ENCODE results near the gene OSCP1. TPM values are rescaled to one million over a fixed set of nuclear protein-coding genes. Genes with fewer than 3 reads are reported as not detected.

OSCP1 gene
- total and polyA plus RNA-seq, 2 donors (not counting 1 experiment from before 2014, with no cell fraction given), result 0.16 to 0.94 TPM

DNA sequence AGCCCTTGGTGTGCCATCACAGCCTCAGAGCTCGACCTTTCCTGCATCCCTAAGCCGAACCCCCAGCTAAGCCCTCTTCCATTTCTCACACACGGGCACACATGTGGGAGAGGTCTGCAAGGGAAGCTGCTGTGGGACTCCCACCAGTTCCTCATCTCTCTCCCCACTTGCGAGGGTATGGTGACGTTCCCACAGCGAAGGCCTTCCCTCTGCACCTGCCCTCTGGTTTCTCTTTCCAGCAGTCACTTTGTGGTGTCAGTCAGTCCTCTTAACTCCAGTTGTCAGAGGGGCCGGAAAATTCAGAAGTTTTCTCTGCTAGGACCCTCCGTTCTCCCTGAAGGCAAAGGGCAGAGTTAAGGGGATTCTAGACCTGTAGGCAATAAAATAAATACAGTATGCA, 59.0 kb downstream of the OSCP1 start:
- peaks cover 0 to 4% (median 0%) of the 10 kb centered on the region in 3 donors for H3K9me3 ChIP-seq (ENCODE audit: control extremely low read depth in 1 of 3, control insufficient read depth in 2 of 3, insufficient read depth in 1 of 3, low read length in 2 of 3)
- peak overlapping the region; percentile 88 to 92 for H3K27ac ChIP-seq (ENCODE audit: low read length in 2 of 2)
- no peak for ATAC-seq (ENCODE audit: low read depth)
- peak overlapping the region; percentile 86 for H3K27ac Mint-ChIP-seq
- peaks cover 72 to 80% of the 10 kb centered on the region in 2 donors for H3K4me1 ChIP-seq (ENCODE audit: control insufficient read depth in 2 of 2, insufficient read depth in 2 of 2, low read length in 2 of 2)
- H3K4me3 ChIP-seq (ENCODE audit: control extremely low read depth in 1 of 5, extremely low read depth in 1 of 5, insufficient read depth in 1 of 5, low read depth in 2 of 5, low read length in 4 of 5), result peak overlapping the region in 1 of 5 experiments; percentile 46
- H2AFZ ChIP-seq (ENCODE audit: insufficient read depth, low read depth, low read length, poor library complexity, severe bottlenecking), result peak overlapping the region; percentile 20
- WGBS (ENCODE audit: insufficient coverage), result 34% methylated on average over 3 of the region's 8 CpGs
- H3K36me3 ChIP-seq (replicated peaks in 1 of 2; ENCODE audit: control extremely low read depth in 1 of 2, control insufficient read depth in 1 of 2, extremely low read depth in 1 of 2, insufficient read depth in 2 of 2, low read length in 1 of 2), result peaks cover 0 to 34% of the 10 kb centered on the region in 2 experiments
- peak overlapping the region; percentile 65 for H3K4me3 Mint-ChIP-seq
- no peaks in the 10 kb centered on the region for H3K9me3 Mint-ChIP-seq (ENCODE audit: insufficient read depth)
- H3K79me2 ChIP-seq (ENCODE audit: control insufficient read depth, insufficient read depth, low read length), result peaks cover 78% of the 10 kb centered on the region
- H3K27me3 Mint-ChIP-seq, result no peaks in the 10 kb centered on the region
- POLR2A ChIA-PET, result interaction anchor here (0.8 to 1.0 kb wide), 2 partner anchors 22 to 1086 kb away, joined by 3 to 4 read pairs; no protein-coding TSS in a partner anchor
- H3K4me2 ChIP-seq (replicated peaks; ENCODE audit: low read depth, low read length, poor library complexity, severe bottlenecking), result peak overlapping the region; percentile 72
- peaks cover 82% of the 10 kb centered on the region for H3K4me1 Mint-ChIP-seq
- CTCF ChIA-PET, result interaction anchor here (1.4 to 1.9 kb wide), 3 partner anchors 23 to 49 kb away, joined by 5 to 11 read pairs (median 5); no protein-coding TSS in a partner anchor
- H3K9ac ChIP-seq (ENCODE audit: low read length), result peak overlapping the region; percentile 30
- no peaks in the 10 kb centered on the region for H4K20me1 ChIP-seq (ENCODE audit: control insufficient read depth, insufficient read depth, low read length, poor library complexity, severe bottlenecking)
- H3K27me3 ChIP-seq (replicated peaks in 1 of 4; ENCODE audit: control extremely low read depth in 1 of 4, control insufficient read depth in 3 of 4, insufficient read depth in 4 of 4, low read length in 3 of 4), result no peaks in the 10 kb centered on the region
- no peak for TF ChIP-seq EZH2 (IDR thresholded peaks at IDR 0.05; ENCODE audit: borderline replicate concordance, insufficient read depth, low read depth, low read length, poor library complexity, severe bottlenecking)
- TF ChIP-seq, protein P1, sequence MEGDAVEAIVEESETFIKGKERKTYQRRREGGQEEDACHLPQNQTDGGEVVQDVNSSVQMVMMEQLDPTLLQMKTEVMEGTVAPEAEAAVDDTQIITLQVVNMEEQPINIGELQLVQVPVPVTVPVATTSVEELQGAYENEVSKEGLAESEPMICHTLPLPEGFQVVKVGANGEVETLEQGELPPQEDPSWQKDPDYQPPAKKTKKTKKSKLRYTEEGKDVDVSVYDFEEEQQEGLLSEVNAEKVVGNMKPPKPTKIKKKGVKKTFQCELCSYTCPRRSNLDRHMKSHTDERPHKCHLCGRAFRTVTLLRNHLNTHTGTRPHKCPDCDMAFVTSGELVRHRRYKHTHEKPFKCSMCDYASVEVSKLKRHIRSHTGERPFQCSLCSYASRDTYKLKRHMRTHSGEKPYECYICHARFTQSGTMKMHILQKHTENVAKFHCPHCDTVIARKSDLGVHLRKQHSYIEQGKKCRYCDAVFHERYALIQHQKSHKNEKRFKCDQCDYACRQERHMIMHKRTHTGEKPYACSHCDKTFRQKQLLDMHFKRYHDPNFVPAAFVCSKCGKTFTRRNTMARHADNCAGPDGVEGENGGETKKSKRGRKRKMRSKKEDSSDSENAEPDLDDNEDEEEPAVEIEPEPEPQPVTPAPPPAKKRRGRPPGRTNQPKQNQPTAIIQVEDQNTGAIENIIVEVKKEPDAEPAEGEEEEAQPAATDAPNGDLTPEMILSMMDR (IDR thresholded peaks at IDR 0.05), result no peak
- no peak for DNase-seq
- intact Hi-C loops (cut with micrococcal nuclease), result no loop called here

- peak overlapping the region; percentile 30 for H3K9ac ChIP-seq (ENCODE audit: low read length)
- no peaks in the 10 kb centered on the region for H3K27me3 ChIP-seq (replicated peaks in 1 of 4; ENCODE audit: control extremely low read depth in 1 of 4, control insufficient read depth in 3 of 4, insufficient read depth in 4 of 4, low read length in 3 of 4)
- peaks cover under 1% of the 10 kb centered on the region for H4K20me1 ChIP-seq (ENCODE audit: control insufficient read depth, insufficient read depth, low read length, poor library complexity, severe bottlenecking)
- peaks cover 69 to 79% of the 10 kb centered on the region in 2 donors for H3K4me1 ChIP-seq (ENCODE audit: control insufficient read depth in 2 of 2, insufficient read depth in 2 of 2, low read length in 2 of 2)
- H2AFZ ChIP-seq (ENCODE audit: insufficient read depth, low read depth, low read length, poor library complexity, severe bottlenecking), result no peak overlapping the region
- 0% methylated on average over 2 of the region's 2 CpGs for WGBS (ENCODE audit: insufficient coverage)
- CTCF ChIA-PET, result interaction anchor here (1.3 to 1.9 kb wide), 5 partner anchors 22 to 84 kb away, joined by 3 to 11 read pairs (median 5); partner anchors contain the start of gene SH3D21
- no peaks in the 10 kb centered on the region for H3K9me3 Mint-ChIP-seq (ENCODE audit: insufficient read depth)
- H3K27ac ChIP-seq (ENCODE audit: low read length in 2 of 2), result peak overlapping the region; percentile 88 to 92
- TF ChIP-seq, protein P1 (IDR thresholded peaks at IDR 0.05), result no peak
- TF ChIP-seq EZH2 (IDR thresholded peaks at IDR 0.05; ENCODE audit: borderline replicate concordance, insufficient read depth, low read depth, low read length, poor library complexity, severe bottlenecking), result no peak
- peak overlapping the region; percentile 65 for H3K4me3 Mint-ChIP-seq
- intact Hi-C loops (cut with micrococcal nuclease), result no loop called here
- DNase-seq (peak; percentile 72), ATAC-seq (ENCODE audit: low read depth) (peak; percentile 4)
- peak overlapping the region; percentile 72 for H3K4me2 ChIP-seq (replicated peaks; ENCODE audit: low read depth, low read length, poor library complexity, severe bottlenecking)
- peaks cover 0 to 4% (median 0%) of the 10 kb centered on the region in 3 donors for H3K9me3 ChIP-seq (ENCODE audit: control extremely low read depth in 1 of 3, control insufficient read depth in 2 of 3, insufficient read depth in 1 of 3, low read length in 2 of 3)
- H3K4me1 Mint-ChIP-seq, result peaks cover 82% of the 10 kb centered on the region
- H3K4me3 ChIP-seq (ENCODE audit: control extremely low read depth in 1 of 5, extremely low read depth in 1 of 5, insufficient read depth in 1 of 5, low read depth in 2 of 5, low read length in 4 of 5), result peak overlapping the region in 3 of 5 experiments; percentile 5 to 46 (median 17)
- H3K27me3 Mint-ChIP-seq, result no peaks in the 10 kb centered on the region
- POLR2A ChIA-PET, result interaction anchor here (0.8 to 1.1 kb wide), 3 partner anchors 18 to 1087 kb away, joined by 3 to 4 read pairs (median 3); no protein-coding TSS in a partner anchor
- peaks cover 0 to 34% of the 10 kb centered on the region in 2 experiments for H3K36me3 ChIP-seq (replicated peaks in 1 of 2; ENCODE audit: control extremely low read depth in 1 of 2, control insufficient read depth in 1 of 2, extremely low read depth in 1 of 2, insufficient read depth in 2 of 2, low read length in 1 of 2)
- H3K79me2 ChIP-seq (ENCODE audit: control insufficient read depth, insufficient read depth, low read length), result peaks cover 72% of the 10 kb centered on the region
- H3K27ac Mint-ChIP-seq, result peak overlapping the region; percentile 86
These were observed 59.8 kb downstream of the OSCP1 start for GRCh38 chr1:36390411-36390810.
